ENCODE results near the gene GMIP. TPM values are rescaled to one million over a fixed set of nuclear protein-coding genes. Genes with fewer than 3 reads are reported as not detected.

Gene GMIP
- total RNA-seq, 2 donors from 2014 or later, result 16.5 to 18.7 TPM

GRCh38 chr19:19595171-19595701 is 48.2 kb downstream of the GMIP start:
- DNase-seq, result no peak
- Histone ChIP-seq H3K4me1 (ENCODE audit: control insufficient read depth, insufficient read depth, low read length) (peaks cover 8% of the 10 kb centered on the region), H3K27me3 (ENCODE audit: control insufficient read depth, insufficient read depth, low read length, poor library complexity, severe bottlenecking) (no peaks in the 10 kb centered on the region), H3K4me3 (ENCODE audit: low read length) (no peak overlapping the region), H3K27ac (ENCODE audit: low read depth, low read length) (no peak overlapping the region), H3K36me3 (ENCODE audit: control insufficient read depth, insufficient read depth, low read length) (peaks cover 5% of the 10 kb centered on the region), H3K9ac (ENCODE audit: extremely low read depth, low read length, poor library complexity, severe bottlenecking) (no peak overlapping the region), H3K9me3 (ENCODE audit: control insufficient read depth, low read length) (no peaks in the 10 kb centered on the region)
- H3K36me3 Mint-ChIP-seq (ENCODE audit: low read depth), result no peaks in the 10 kb centered on the region
- no peak for TF ChIP-seq CTCF (conservative IDR thresholded peaks at IDR 0.05)
- H3K9me3 Mint-ChIP-seq, result no peaks in the 10 kb centered on the region
- no peak overlapping the region for H3K27ac Mint-ChIP-seq
- 92 to 96% methylated on average over 6 to 8 of the region's 8 CpGs for WGBS, 2 experiments (ENCODE audit: insufficient coverage in 1 of 2, insufficient read length in 1 of 2)
- H3K4me1 Mint-ChIP-seq, result peaks cover 12% of the 10 kb centered on the region
- H3K27me3 Mint-ChIP-seq (ENCODE audit: insufficient read depth), result no peaks in the 10 kb centered on the region
- no peak overlapping the region for H3K4me3 Mint-ChIP-seq

- Histone ChIP-seq H3K27me3 (ENCODE audit: control insufficient read depth, insufficient read depth, low read length, poor library complexity, severe bottlenecking) (no peaks in the 10 kb centered on the region), H3K4me1 (ENCODE audit: control insufficient read depth, insufficient read depth, low read length) (peaks cover 8% of the 10 kb centered on the region), H3K4me3 (ENCODE audit: low read length) (no peak overlapping the region), H3K27ac (ENCODE audit: low read depth, low read length) (no peak overlapping the region), H3K36me3 (ENCODE audit: control insufficient read depth, insufficient read depth, low read length) (peaks cover 5% of the 10 kb centered on the region), H3K9me3 (ENCODE audit: control insufficient read depth, low read length) (no peaks in the 10 kb centered on the region), H3K9ac (ENCODE audit: extremely low read depth, low read length, poor library complexity, severe bottlenecking) (no peak overlapping the region)
- Mint-ChIP-seq H3K27ac (no peak overlapping the region), H3K4me1 (peaks cover 12% of the 10 kb centered on the region), H3K36me3 (ENCODE audit: low read depth) (no peaks in the 10 kb centered on the region), H3K9me3 (no peaks in the 10 kb centered on the region), H3K4me3 (no peak overlapping the region), H3K27me3 (ENCODE audit: insufficient read depth) (no peaks in the 10 kb centered on the region)
- DNase-seq, result no peak
- 86 to 96% methylated on average over 3 to 4 of the region's 4 CpGs for WGBS, 2 experiments (ENCODE audit: insufficient coverage in 1 of 2, insufficient read length in 1 of 2)
- no peak for TF ChIP-seq CTCF (conservative IDR thresholded peaks at IDR 0.05)
These were observed 49.1 kb downstream of the GMIP start for GRCh38 chr19:19594381-19594780.

DNA sequence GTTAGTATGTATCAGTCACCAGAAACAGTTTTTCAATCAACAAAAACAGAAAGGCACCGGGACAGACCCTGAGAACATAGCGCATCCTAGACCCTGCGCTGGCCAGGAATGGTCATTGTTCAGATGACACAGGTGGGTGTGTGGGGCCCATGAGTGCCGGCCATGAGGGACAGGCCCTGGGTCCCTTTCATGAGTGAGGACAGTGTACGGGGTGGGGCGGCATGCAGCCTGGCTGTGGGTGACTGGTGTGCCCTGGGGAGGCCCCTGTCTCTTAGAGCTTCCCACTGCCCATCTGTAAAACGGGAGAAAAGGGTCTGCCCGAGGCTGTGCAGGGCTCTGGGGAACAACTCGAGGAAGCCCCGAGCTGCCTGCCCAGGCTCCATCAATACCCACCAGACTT is 50.8 kb downstream of the GMIP start:
- DNase-seq, result no peak
- H3K27ac ChIP-seq (ENCODE audit: low read depth, low read length), result no peak overlapping the region
- Mint-ChIP-seq H3K4me3 (no peak overlapping the region), H3K4me1 (peaks cover 12% of the 10 kb centered on the region), H3K27ac (no peak overlapping the region), H3K36me3 (ENCODE audit: low read depth) (no peaks in the 10 kb centered on the region), H3K27me3 (ENCODE audit: insufficient read depth) (no peaks in the 10 kb centered on the region), H3K9me3 (no peaks in the 10 kb centered on the region)
- H3K27me3 ChIP-seq (ENCODE audit: control insufficient read depth, insufficient read depth, low read length, poor library complexity, severe bottlenecking), result no peaks in the 10 kb centered on the region
- no peak for TF ChIP-seq CTCF (conservative IDR thresholded peaks at IDR 0.05)
- H3K4me1 ChIP-seq (ENCODE audit: control insufficient read depth, insufficient read depth, low read length), result peaks cover 8% of the 10 kb centered on the region
- no peaks in the 10 kb centered on the region for H3K9me3 ChIP-seq (ENCODE audit: control insufficient read depth, low read length)
- H3K36me3 ChIP-seq (ENCODE audit: control insufficient read depth, insufficient read depth, low read length), result peaks cover 3% of the 10 kb centered on the region
- 94 to 96% methylated on average over 10 of the region's 10 CpGs for WGBS, 2 experiments (ENCODE audit: insufficient coverage in 1 of 2, insufficient read length in 1 of 2)
- H3K9ac ChIP-seq (ENCODE audit: extremely low read depth, low read length, poor library complexity, severe bottlenecking), result no peak overlapping the region
- no peak overlapping the region for H3K4me3 ChIP-seq (ENCODE audit: low read length)
